CD4-positive, alpha-beta T cell (primary cell): ENCODE results near the gene MNX1. TPM values are rescaled to one million over a fixed set of nuclear protein-coding genes. Genes with fewer than 3 reads are reported as not detected.

ENCODE experiments used
- ATAC-seq: fragments of 200-7000 bp; cut with Tn5 transposase; one replicate; pipeline ENCODE4 v1.10.0; 2022; ENCODE audit warnings: mild to moderate bottlenecking; ENCODE audit not compliant: poor library complexity
- CTCF ChIA-PET: fragments of 350-600 bp; sonication (Branson Sonifier 250); formaldehyde crosslinking; loops from one replicate; lab custom pipeline; 2021; ENCODE audit warnings: antibody characterized with exemption, inconsistent platforms; lab: Charles Lee
- POLR2A ChIA-PET: fragments of 350-600 bp; sonication (Branson Sonifier 250); formaldehyde crosslinking; loops from one replicate; lab custom pipeline; 2021; ENCODE audit warnings: antibody characterized with exemption, inconsistent platforms; lab: Charles Lee
- DNase-seq, 14 experiments: peaks; one replicate each; pipeline ENCODE4 v3.0.0-alpha.2; 2013 to 2020; ENCODE audit warnings: mixed read lengths in 2 of 14
- H3K27ac ChIP-seq, 2 donors: one replicate each; pipeline versions ENCODE4 v1.5.1 to v1.7.0; 2013; ENCODE audit warnings: low read length in 2 of 2, low read depth in 1 of 2, mild to moderate bottlenecking in 1 of 2
- H3K27me3 ChIP-seq, 2 experiments: 1 replicate in 1 of 2; 2 replicates in 1 of 2; pipeline versions ENCODE4 v1.6.1 to v1.7.0; 2013; ENCODE audit warnings: low read length in 2 of 2, control low read depth in 1 of 2, mild to moderate bottlenecking in 1 of 2, moderate library complexity in 1 of 2; ENCODE audit not compliant: insufficient read depth in 2 of 2, control insufficient read depth in 1 of 2
- H3K36me3 ChIP-seq: one replicate; pipeline ENCODE4 v1.6.1; 2013; ENCODE audit warnings: low read length, control low read depth; ENCODE audit not compliant: insufficient read depth
- H3K4me1 ChIP-seq: one replicate; pipeline ENCODE4 v1.6.1; 2013; ENCODE audit warnings: low read length, control low read depth; ENCODE audit not compliant: insufficient read depth
- H3K4me3 ChIP-seq: one replicate; pipeline ENCODE4 v1.5.1; 2013; ENCODE audit warnings: mild to moderate bottlenecking, low read length, moderate library complexity
- H3K9me3 ChIP-seq, 2 experiments: 1 replicate in 1 of 2; 2 replicates in 1 of 2; pipeline versions ENCODE4 v1.6.1 to v1.7.0; 2013; ENCODE audit warnings: low read length in 2 of 2, mild to moderate bottlenecking in 2 of 2, control low read depth in 1 of 2, moderate library complexity in 1 of 2; ENCODE audit not compliant: control insufficient read depth in 1 of 2, insufficient read depth in 1 of 2
- H3K27ac Mint-ChIP-seq: one replicate; pipeline ENCODE4 v1.8.0; 2020; ENCODE audit warnings: mixed read lengths
- H3K27me3 Mint-ChIP-seq: one replicate; pipeline ENCODE4 v1.8.0; 2021; ENCODE audit warnings: mixed read lengths
- H3K36me3 Mint-ChIP-seq: one replicate; pipeline ENCODE4 v1.8.0; 2021; ENCODE audit warnings: low read depth, mixed read lengths
- H3K4me1 Mint-ChIP-seq: one replicate; pipeline ENCODE4 v1.8.0; 2021; ENCODE audit warnings: low read depth, mixed read lengths
- H3K4me3 Mint-ChIP-seq: one replicate; pipeline ENCODE4 v1.8.0; 2020; ENCODE audit warnings: mild to moderate bottlenecking, mixed read lengths
- H3K9me3 Mint-ChIP-seq: one replicate; pipeline ENCODE4 v1.8.0; 2020; ENCODE audit warnings: mixed read lengths
- intact Hi-C, 2 experiments: fragments of 100-400 bp; cut with DNase I in 1 of 2; cut with micrococcal nuclease in 1 of 2; formaldehyde crosslinking; loops; one replicate each; pipeline versions ENCODE4 v1.15.1 to v1.9.0; 2023 to 2025; cut with DNase I, micrococcal nuclease
- total RNA-seq, 174 experiments: library from RNA in 2 of 174; stranded (reverse) in 2 of 174; gene quantifications; one replicate each; pipeline ENCODE4 v1.2.3 and lab custom pipeline; 2021 to 2026
- TF ChIP-seq, protein P1 (sequence below): fragments of 200-600 bp; IDR thresholded peaks from one replicate; pipeline ENCODE4 v1.8.0; 2022; ENCODE audit warnings: antibody characterized with exemption, mild to moderate bottlenecking

Gene MNX1
- total RNA-seq, 2 experiments from 2014 or later: 0.14 TPM; not detected in 1

DNA sequence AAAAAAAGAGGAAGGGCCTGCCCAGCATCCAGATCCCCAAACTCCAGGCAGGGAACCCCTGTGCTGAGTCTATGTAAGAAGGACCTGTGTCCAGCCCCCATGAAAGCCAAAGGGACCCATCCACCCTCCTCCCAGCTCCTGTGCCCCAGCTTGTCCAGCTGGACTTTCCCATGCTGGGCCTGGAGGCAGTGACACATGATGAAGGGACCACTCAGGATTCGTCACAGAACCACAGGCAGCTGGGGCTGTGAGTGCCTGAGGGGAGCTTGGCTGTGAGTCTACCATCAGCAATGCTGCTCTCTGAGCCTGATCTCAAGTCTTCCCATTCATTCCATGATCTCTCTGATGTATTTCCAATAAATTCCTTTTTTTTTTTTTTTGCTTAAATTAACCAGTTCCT, 36.2 kb upstream of the MNX1 start:
- Mint-ChIP-seq H3K27ac (no peak overlapping the region), H3K36me3 (no peaks in the 10 kb centered on the region), H3K27me3 (peaks cover 12% of the 10 kb centered on the region), H3K9me3 (no peaks in the 10 kb centered on the region), H3K4me1 (no peaks in the 10 kb centered on the region), H3K4me3 (no peak overlapping the region)
- no peaks in the 10 kb centered on the region for H3K4me1 ChIP-seq
- POLR2A ChIA-PET: no interaction called here
- TF ChIP-seq, protein P1, sequence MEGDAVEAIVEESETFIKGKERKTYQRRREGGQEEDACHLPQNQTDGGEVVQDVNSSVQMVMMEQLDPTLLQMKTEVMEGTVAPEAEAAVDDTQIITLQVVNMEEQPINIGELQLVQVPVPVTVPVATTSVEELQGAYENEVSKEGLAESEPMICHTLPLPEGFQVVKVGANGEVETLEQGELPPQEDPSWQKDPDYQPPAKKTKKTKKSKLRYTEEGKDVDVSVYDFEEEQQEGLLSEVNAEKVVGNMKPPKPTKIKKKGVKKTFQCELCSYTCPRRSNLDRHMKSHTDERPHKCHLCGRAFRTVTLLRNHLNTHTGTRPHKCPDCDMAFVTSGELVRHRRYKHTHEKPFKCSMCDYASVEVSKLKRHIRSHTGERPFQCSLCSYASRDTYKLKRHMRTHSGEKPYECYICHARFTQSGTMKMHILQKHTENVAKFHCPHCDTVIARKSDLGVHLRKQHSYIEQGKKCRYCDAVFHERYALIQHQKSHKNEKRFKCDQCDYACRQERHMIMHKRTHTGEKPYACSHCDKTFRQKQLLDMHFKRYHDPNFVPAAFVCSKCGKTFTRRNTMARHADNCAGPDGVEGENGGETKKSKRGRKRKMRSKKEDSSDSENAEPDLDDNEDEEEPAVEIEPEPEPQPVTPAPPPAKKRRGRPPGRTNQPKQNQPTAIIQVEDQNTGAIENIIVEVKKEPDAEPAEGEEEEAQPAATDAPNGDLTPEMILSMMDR: no peak
- peaks cover 0 to 4% of the 10 kb centered on the region in 2 experiments for H3K9me3 ChIP-seq
- peaks cover 0 to 4% of the 10 kb centered on the region in 2 experiments for H3K27me3 ChIP-seq
- CTCF ChIA-PET: no interaction called here
- no peak overlapping the region for H3K27ac ChIP-seq
- H3K36me3 ChIP-seq: no peaks in the 10 kb centered on the region
- no peak for ATAC-seq
- no peak for DNase-seq
- H3K4me3 ChIP-seq: no peak overlapping the region
- intact Hi-C loops: no loop called here

DNA sequence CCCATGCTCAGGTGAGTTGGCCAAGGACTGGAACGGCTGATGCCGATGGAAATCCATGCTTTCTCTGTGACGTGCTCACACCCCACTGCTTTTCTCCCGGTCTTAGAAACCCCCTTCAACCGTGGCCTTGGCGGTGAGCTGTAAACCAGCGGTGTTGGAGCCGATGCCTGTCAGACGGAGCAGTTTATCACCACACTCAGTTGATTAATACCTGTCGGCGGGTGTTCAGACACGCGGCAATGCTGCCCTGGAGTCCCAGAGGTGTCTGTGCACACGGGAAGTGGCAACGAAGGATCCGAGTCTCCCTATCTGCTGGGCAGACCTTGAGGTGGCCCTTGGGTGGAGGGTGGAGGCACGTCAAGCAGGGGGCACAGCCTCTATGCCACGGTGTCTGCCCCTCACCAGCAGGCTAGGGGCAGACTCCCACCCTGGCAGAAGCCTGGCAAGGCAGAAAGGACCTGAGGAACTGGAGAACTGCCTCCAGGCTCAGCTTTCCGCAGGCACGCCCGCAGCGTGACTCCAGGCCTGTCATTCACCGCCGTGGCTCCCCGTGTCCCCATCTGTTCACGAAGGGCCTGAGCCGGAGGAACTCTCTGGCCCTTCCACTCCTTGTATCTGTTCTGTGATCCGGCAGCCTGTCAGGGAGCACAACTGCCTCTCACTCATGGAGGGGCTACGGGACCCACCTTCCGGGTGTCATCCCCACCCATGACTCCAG, 34.6 kb upstream of the MNX1 start:
- DNase-seq: no peak
- POLR2A ChIA-PET: no interaction called here
- peaks cover 13% of the 10 kb centered on the region for H3K27me3 Mint-ChIP-seq
- H3K27ac Mint-ChIP-seq: no peak overlapping the region
- H3K27ac ChIP-seq: no peak overlapping the region
- TF ChIP-seq, protein P1: no peak
- peaks cover 0 to 4% of the 10 kb centered on the region in 2 experiments for H3K27me3 ChIP-seq
- H3K36me3 ChIP-seq: no peaks in the 10 kb centered on the region
- H3K9me3 Mint-ChIP-seq: no peaks in the 10 kb centered on the region
- H3K4me3 Mint-ChIP-seq: no peak overlapping the region
- intact Hi-C loops: no loop called here
- no peaks in the 10 kb centered on the region for H3K4me1 Mint-ChIP-seq
- H3K4me1 ChIP-seq: no peaks in the 10 kb centered on the region
- no peak overlapping the region for H3K4me3 ChIP-seq
- no peak for ATAC-seq
- CTCF ChIA-PET: no interaction called here
- peaks cover 0 to 7% of the 10 kb centered on the region in 2 experiments for H3K9me3 ChIP-seq
- H3K36me3 Mint-ChIP-seq: no peaks in the 10 kb centered on the region

DNA sequence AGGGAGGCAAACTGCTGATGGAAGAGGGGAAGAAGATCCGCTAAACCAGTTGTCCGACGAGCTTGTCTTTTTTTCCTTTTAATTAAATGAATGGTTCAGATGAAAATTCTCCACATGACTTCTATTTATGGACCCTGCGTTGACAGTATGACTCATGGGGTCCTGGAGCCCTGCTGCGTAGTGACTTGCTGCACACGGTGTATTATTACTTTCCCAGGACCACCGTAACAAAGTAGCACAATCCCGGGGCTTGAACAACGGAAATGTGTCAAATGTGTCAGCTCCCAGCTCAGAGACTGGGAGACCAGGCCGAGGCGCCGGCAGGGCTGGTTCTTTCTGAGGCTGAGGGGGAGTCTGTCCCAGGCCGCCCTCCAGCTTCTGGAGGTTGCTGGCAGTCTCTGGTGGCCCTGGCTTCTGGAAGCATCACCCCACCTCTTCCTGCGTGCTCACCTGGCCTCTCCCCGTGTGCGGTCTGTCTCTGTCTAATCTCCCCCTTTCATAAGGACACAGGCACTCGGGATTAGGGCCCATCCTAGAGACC, 33.8 kb upstream of the MNX1 start:
- ATAC-seq: no peak
- intact Hi-C loops: no loop called here
- POLR2A ChIA-PET: no interaction called here
- H3K36me3 Mint-ChIP-seq: no peaks in the 10 kb centered on the region
- Histone ChIP-seq H3K4me3 (no peak overlapping the region), H3K9me3 (peaks cover 0 to 9% of the 10 kb centered on the region in 2 experiments), H3K27ac (no peak overlapping the region), H3K36me3 (no peaks in the 10 kb centered on the region), H3K4me1 (no peaks in the 10 kb centered on the region), H3K27me3 (peaks cover 0 to 4% of the 10 kb centered on the region in 2 experiments)
- no peaks in the 10 kb centered on the region for H3K4me1 Mint-ChIP-seq
- H3K4me3 Mint-ChIP-seq: no peak overlapping the region
- CTCF ChIA-PET: no interaction called here
- no peak overlapping the region for H3K27ac Mint-ChIP-seq
- TF ChIP-seq, protein P1: no peak
- no peak for DNase-seq
- peaks cover 9% of the 10 kb centered on the region for H3K27me3 Mint-ChIP-seq
- H3K9me3 Mint-ChIP-seq: no peaks in the 10 kb centered on the region
